ENCODE results near the gene TOR1AIP2. TPM values are rescaled to one million over a fixed set of nuclear protein-coding genes. Genes with fewer than 3 reads are reported as not detected.

TOR1AIP2 gene
- polyA plus RNA-seq, 1 experiment = 48.4 TPM

DNA sequence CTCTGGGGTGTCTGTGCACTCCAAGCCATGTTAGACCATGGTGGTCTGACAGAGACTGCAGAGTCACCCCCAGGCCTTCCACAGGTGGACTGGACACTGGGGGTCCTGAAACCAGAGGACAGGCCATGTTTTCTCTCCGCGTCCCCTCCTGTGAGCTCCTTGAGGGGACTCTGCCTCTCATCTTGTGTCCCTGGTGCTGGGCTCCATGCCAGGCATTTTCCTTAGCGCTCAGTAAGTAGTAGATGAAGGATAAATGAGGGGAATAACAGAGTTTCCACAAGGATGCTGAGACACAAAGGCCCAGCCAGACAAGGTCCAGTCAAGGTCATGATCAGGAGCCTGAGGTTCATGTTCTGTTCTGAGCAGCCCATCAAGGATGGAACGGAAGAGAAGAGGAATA, 77.1 kb downstream of the TOR1AIP2 start:
- H3K4me3 ChIP-seq (ENCODE audit: low read depth, low read length) = no peak overlapping the region
- CTCF ChIA-PET = interaction anchor here (3.6 to 5.8 kb wide), 2 partner anchors 9 to 14 kb away, joined by 17 to 40 read pairs; no protein-coding TSS in a partner anchor
- TF ChIP-seq, protein P1, sequence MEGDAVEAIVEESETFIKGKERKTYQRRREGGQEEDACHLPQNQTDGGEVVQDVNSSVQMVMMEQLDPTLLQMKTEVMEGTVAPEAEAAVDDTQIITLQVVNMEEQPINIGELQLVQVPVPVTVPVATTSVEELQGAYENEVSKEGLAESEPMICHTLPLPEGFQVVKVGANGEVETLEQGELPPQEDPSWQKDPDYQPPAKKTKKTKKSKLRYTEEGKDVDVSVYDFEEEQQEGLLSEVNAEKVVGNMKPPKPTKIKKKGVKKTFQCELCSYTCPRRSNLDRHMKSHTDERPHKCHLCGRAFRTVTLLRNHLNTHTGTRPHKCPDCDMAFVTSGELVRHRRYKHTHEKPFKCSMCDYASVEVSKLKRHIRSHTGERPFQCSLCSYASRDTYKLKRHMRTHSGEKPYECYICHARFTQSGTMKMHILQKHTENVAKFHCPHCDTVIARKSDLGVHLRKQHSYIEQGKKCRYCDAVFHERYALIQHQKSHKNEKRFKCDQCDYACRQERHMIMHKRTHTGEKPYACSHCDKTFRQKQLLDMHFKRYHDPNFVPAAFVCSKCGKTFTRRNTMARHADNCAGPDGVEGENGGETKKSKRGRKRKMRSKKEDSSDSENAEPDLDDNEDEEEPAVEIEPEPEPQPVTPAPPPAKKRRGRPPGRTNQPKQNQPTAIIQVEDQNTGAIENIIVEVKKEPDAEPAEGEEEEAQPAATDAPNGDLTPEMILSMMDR (IDR thresholded peaks at IDR 0.05; ENCODE audit: low read depth, low read length) = no peak
- no peak for DNase-seq (ENCODE audit: low read depth, low spot score)
- peaks cover 42% of the 10 kb centered on the region for H3K27me3 ChIP-seq (ENCODE audit: control insufficient read depth, insufficient read depth, low read length)
- POLR2A ChIA-PET = no interaction called here
- H3K27ac ChIP-seq (ENCODE audit: low read depth, low read length) = no peak overlapping the region
- H3K9me3 ChIP-seq (ENCODE audit: control insufficient read depth, insufficient read depth, low read length) = no peaks in the 10 kb centered on the region

DNA sequence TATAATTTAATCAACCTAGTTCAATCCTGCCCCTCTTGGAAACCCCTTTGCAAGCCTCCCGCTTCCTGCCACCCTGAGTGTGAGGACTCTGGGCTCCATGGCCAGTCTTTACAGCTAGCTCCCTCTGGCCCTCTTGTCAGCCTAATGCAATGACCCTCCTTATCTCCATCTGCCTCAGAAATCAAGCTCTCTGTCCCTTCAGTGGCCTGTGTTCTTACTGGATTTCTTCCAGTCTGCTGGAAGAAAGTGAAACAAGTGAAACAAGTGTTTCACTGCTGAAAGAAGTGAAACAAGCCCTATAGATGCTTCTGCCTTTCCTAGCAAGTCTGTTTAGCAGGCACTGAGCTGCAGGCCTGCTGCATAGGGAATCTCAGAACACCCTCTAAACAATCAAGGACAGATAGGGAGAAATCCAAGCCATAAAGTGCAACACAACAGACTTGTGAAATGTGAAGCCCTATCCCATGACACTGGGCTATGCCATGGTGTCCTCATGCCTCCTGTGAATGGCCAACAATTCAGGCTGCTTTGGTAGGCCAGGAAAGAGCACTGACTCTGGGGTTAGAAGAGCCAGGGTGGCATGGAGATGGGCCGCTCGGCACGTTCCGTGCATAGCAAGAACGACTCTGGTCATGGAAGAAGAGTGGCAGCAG, 78.6 kb downstream of the TOR1AIP2 start:
- ChIA-PET POLR2A (no interaction called here), CTCF (interaction anchor here (1.5 to 5.8 kb wide), 3 partner anchors 11 to 92 kb away, joined by 9 to 40 read pairs (median 10); no protein-coding TSS in a partner anchor)
- no peak overlapping the region for H3K4me3 ChIP-seq (ENCODE audit: low read depth, low read length)
- DNase-seq (ENCODE audit: low read depth, low spot score) = no peak
- H3K27me3 ChIP-seq (ENCODE audit: control insufficient read depth, insufficient read depth, low read length) = peaks cover 46% of the 10 kb centered on the region
- TF ChIP-seq, protein P1 (IDR thresholded peaks at IDR 0.05; ENCODE audit: low read depth, low read length) = no peak
- H3K9me3 ChIP-seq (ENCODE audit: control insufficient read depth, insufficient read depth, low read length) = no peaks in the 10 kb centered on the region
- H3K27ac ChIP-seq (ENCODE audit: low read depth, low read length) = no peak overlapping the region

DNA sequence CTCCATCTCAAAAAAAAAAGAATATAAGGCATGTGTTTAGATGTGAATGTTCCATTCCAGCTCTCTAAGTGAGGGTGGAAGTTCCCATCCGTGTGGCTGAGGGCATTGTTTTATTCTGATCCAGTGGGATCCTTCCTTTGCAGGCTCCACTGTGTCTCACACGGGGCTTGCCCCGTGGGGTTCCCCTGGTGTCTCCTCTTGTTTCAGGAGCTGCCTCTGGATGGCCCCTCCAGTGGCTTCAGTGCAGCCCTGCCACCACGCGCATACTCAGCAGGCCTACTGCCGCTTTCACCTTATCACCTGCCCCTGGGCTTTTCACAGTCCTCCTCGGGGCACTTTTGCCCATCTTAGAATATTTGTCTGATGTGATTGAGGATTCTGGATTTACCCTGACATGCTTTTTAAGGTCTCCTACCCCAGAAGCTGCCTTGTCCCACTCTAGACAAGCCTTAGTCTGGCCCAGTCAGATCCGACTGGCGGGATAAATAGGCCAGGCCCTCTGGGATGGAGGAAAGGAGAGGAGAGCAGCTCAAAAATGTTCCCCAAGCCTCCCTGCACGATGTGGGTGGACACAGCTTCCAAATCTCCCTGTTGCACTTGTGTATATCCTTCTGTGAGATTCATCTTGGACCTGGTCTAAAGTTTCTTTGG, 79.3 kb downstream of the TOR1AIP2 start:
- DNase-seq (ENCODE audit: low read depth, low spot score) = no peak
- TF ChIP-seq, protein P1 (IDR thresholded peaks at IDR 0.05; ENCODE audit: low read depth, low read length) = no peak
- ChIA-PET POLR2A (no interaction called here), CTCF (interaction anchor here (1.5 to 5.8 kb wide), 3 partner anchors 11 to 92 kb away, joined by 9 to 40 read pairs (median 10); no protein-coding TSS in a partner anchor)
- Histone ChIP-seq H3K9me3 (ENCODE audit: control insufficient read depth, insufficient read depth, low read length) (no peaks in the 10 kb centered on the region), H3K27ac (ENCODE audit: low read depth, low read length) (no peak overlapping the region), H3K4me3 (ENCODE audit: low read depth, low read length) (no peak overlapping the region), H3K27me3 (ENCODE audit: control insufficient read depth, insufficient read depth, low read length) (peaks cover 49% of the 10 kb centered on the region)

DNA sequence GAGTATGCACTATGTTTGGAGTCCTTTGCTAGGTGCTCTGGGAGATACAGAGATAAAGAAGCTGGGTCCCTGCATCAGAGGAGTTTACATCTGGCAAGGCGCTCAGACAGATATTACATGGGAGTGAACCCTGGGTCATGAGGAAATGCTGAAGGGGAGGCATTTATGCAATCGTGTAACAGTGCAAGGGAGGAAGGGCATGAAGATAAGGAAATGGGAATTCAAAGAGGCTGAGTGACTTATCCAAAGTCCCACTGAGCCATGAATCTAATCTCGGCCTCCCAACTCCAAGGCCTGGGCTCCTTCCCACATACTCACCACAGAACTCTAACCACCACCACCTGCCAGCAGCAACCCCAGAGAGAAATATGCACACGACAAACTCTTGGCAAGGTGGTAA, 82.9 kb downstream of the TOR1AIP2 start:
- H3K4me3 ChIP-seq (ENCODE audit: low read depth, low read length) = no peak overlapping the region
- H3K27me3 ChIP-seq (ENCODE audit: control insufficient read depth, insufficient read depth, low read length) = peaks cover 33% of the 10 kb centered on the region
- DNase-seq (ENCODE audit: low read depth, low spot score) = no peak
- H3K27ac ChIP-seq (ENCODE audit: low read depth, low read length) = no peak overlapping the region
- ChIA-PET CTCF (interaction anchor here (1.5 to 2.6 kb wide), 2 partner anchors 15 to 88 kb away, joined by 5 to 9 read pairs; no protein-coding TSS in a partner anchor), POLR2A (no interaction called here)
- no peaks in the 10 kb centered on the region for H3K9me3 ChIP-seq (ENCODE audit: control insufficient read depth, insufficient read depth, low read length)
- TF ChIP-seq, protein P1 (IDR thresholded peaks at IDR 0.05; ENCODE audit: low read depth, low read length) = no peak

DNA sequence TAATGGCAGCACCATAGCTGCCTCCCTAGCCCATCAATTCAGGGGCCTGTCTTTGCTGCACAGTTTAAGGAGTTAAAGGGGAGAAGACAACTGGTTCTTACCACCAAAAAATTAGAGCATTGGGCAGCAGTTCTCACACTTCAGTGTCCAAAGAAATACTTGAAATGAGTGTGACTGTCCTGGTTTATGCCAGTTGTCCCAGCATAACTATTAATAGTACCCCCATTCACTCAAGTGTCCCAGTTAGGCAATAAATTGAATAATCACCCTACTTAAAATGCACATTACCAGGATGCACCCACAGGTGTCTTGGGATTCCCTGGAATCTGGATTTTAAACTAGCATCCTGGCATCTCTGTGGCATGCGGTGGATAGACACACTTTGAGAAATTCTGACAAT, 83.5 kb downstream of the TOR1AIP2 start:
- ChIA-PET CTCF (interaction anchor here (2.0 to 2.6 kb wide), 2 partner anchors 16 to 20 kb away, joined by 9 to 11 read pairs; no protein-coding TSS in a partner anchor), POLR2A (no interaction called here)
- TF ChIP-seq, protein P1 (IDR thresholded peaks at IDR 0.05; ENCODE audit: low read depth, low read length) = no peak
- H3K27me3 ChIP-seq (ENCODE audit: control insufficient read depth, insufficient read depth, low read length) = peaks cover 30% of the 10 kb centered on the region
- H3K9me3 ChIP-seq (ENCODE audit: control insufficient read depth, insufficient read depth, low read length) = no peaks in the 10 kb centered on the region
- no peak overlapping the region for H3K27ac ChIP-seq (ENCODE audit: low read depth, low read length)
- no peak for DNase-seq (ENCODE audit: low read depth, low spot score)
- no peak overlapping the region for H3K4me3 ChIP-seq (ENCODE audit: low read depth, low read length)

All from AG04450 (cell line).